Dendritic cell treated with granulocyte-macrophage colony-stimulating factor and Interleukin-4, amounts not matched to agents 40 ng/mL and 50 ng/mL, for 4 days (primary cell): ENCODE data around the gene LRRC8D.

Source experiments
- H3K27ac Mint-ChIP-seq: one replicate; pipeline ENCODE4 v1.8.0; 2022; ENCODE audit warnings: mild to moderate bottlenecking, mixed read lengths
- H3K27me3 Mint-ChIP-seq: one replicate; pipeline ENCODE4 v1.8.0; 2022; ENCODE audit warnings: mild to moderate bottlenecking, mixed read lengths
- H3K36me3 Mint-ChIP-seq: one replicate; pipeline ENCODE4 v1.8.0; 2022; ENCODE audit warnings: low read depth, mixed read lengths
- H3K4me1 Mint-ChIP-seq: one replicate; pipeline ENCODE4 v1.8.0; 2022; ENCODE audit warnings: low read depth, mixed read lengths
- H3K4me3 Mint-ChIP-seq: one replicate; pipeline ENCODE4 v1.8.0; 2022; ENCODE audit warnings: mild to moderate bottlenecking, moderate library complexity, mixed read lengths
- H3K9me3 Mint-ChIP-seq: one replicate; pipeline ENCODE4 v1.8.0; 2022; ENCODE audit warnings: mixed read lengths
- intact Hi-C: fragments of 100-400 bp; cut with micrococcal nuclease; formaldehyde crosslinking; loops from one replicate; pipeline ENCODE4 v1.15.0; 2022

Gene LRRC8D

GRCh38 chr1:89799495-89799894 lies 21.3 kb upstream of the LRRC8D start:
- Mint-ChIP-seq H3K4me1 (peaks cover 20% of the 10 kb centered on the region), H3K4me3 (no peak overlapping the region), H3K27ac (peak overlapping the region; percentile 4), H3K9me3 (no peaks in the 10 kb centered on the region), H3K36me3 (no peaks in the 10 kb centered on the region), H3K27me3 (peaks cover 9% of the 10 kb centered on the region)
- intact Hi-C loops = no loop called here

GRCh38 chr1:89800022-89800655 lies 20.7 kb upstream of the LRRC8D start:
- Mint-ChIP-seq H3K27ac (peak overlapping the region; percentile 4), H3K9me3 (no peaks in the 10 kb centered on the region), H3K27me3 (peaks cover 9% of the 10 kb centered on the region)

GRCh38 chr1:89800718-89801117 lies 20.1 kb upstream of the LRRC8D start:
- no peak overlapping the region for H3K4me3 Mint-ChIP-seq
- intact Hi-C loops = no loop called here
- H3K4me1 Mint-ChIP-seq = peaks cover 20% of the 10 kb centered on the region
- no peak overlapping the region for H3K27ac Mint-ChIP-seq
- H3K27me3 Mint-ChIP-seq = peaks cover 9% of the 10 kb centered on the region
- H3K36me3 Mint-ChIP-seq = no peaks in the 10 kb centered on the region
- H3K9me3 Mint-ChIP-seq = no peaks in the 10 kb centered on the region

More at GRCh38 chr1:89800022-89800655, 20.7 kb upstream of the LRRC8D start:
- Mint-ChIP-seq H3K4me3 (no peak overlapping the region), H3K36me3 (no peaks in the 10 kb centered on the region), H3K4me1 (peaks cover 20% of the 10 kb centered on the region)
- intact Hi-C loops = no loop called here

GRCh38 chr1:89802051-89802450 lies 18.8 kb upstream of the LRRC8D start:
- H3K4me3 Mint-ChIP-seq = no peak overlapping the region
- no peaks in the 10 kb centered on the region for H3K9me3 Mint-ChIP-seq
- peaks cover 9% of the 10 kb centered on the region for H3K27me3 Mint-ChIP-seq
- intact Hi-C loops = no loop called here
- H3K4me1 Mint-ChIP-seq = peaks cover 20% of the 10 kb centered on the region
- no peak overlapping the region for H3K27ac Mint-ChIP-seq
- no peaks in the 10 kb centered on the region for H3K36me3 Mint-ChIP-seq

GRCh38 chr1:89802841-89803240 lies 18.0 kb upstream of the LRRC8D start:
- no peak overlapping the region for H3K4me3 Mint-ChIP-seq
- peaks cover 9% of the 10 kb centered on the region for H3K27me3 Mint-ChIP-seq
- peaks cover 25% of the 10 kb centered on the region for H3K4me1 Mint-ChIP-seq
- H3K9me3 Mint-ChIP-seq = no peaks in the 10 kb centered on the region
- intact Hi-C loops = no loop called here
- no peak overlapping the region for H3K27ac Mint-ChIP-seq
- no peaks in the 10 kb centered on the region for H3K36me3 Mint-ChIP-seq

GRCh38 chr1:89804642-89805237 lies 16.1 kb upstream of the LRRC8D start:
- Mint-ChIP-seq H3K4me1 (peaks cover 20% of the 10 kb centered on the region), H3K27ac (no peak overlapping the region), H3K4me3 (no peak overlapping the region), H3K9me3 (no peaks in the 10 kb centered on the region), H3K27me3 (peaks cover 1% of the 10 kb centered on the region), H3K36me3 (no peaks in the 10 kb centered on the region)
- intact Hi-C loops = loop anchor here (1.0 to 5.0 kb wide), 2 partner anchors 38 to 183 kb away; no protein-coding TSS in a partner anchor

GRCh38 chr1:89806616-89807015 lies 14.2 kb upstream of the LRRC8D start:
- intact Hi-C loops = loop anchor here (5.0 kb wide), 1 partner anchor 36 kb away; no protein-coding TSS in a partner anchor
- Mint-ChIP-seq H3K27me3 (no peaks in the 10 kb centered on the region), H3K4me1 (peaks cover 20% of the 10 kb centered on the region), H3K4me3 (no peak overlapping the region), H3K27ac (no peak overlapping the region), H3K9me3 (no peaks in the 10 kb centered on the region), H3K36me3 (no peaks in the 10 kb centered on the region)

GRCh38 chr1:89807503-89807902 lies 13.3 kb upstream of the LRRC8D start:
- Mint-ChIP-seq H3K4me1 (peaks cover 27% of the 10 kb centered on the region), H3K36me3 (no peaks in the 10 kb centered on the region), H3K27ac (no peak overlapping the region)

GRCh38 chr1:89807983-89808382 lies 12.8 kb upstream of the LRRC8D start:
- peaks cover 32% of the 10 kb centered on the region for H3K4me1 Mint-ChIP-seq
- intact Hi-C loops = loop anchor here (5.0 kb wide), 1 partner anchor 34 kb away; no protein-coding TSS in a partner anchor
- H3K27ac Mint-ChIP-seq = no peak overlapping the region
- no peaks in the 10 kb centered on the region for H3K36me3 Mint-ChIP-seq
- H3K27me3 Mint-ChIP-seq = no peaks in the 10 kb centered on the region
- H3K9me3 Mint-ChIP-seq = no peaks in the 10 kb centered on the region
- no peak overlapping the region for H3K4me3 Mint-ChIP-seq

More at GRCh38 chr1:89807503-89807902, 13.3 kb upstream of the LRRC8D start:
- H3K27me3 Mint-ChIP-seq = no peaks in the 10 kb centered on the region
- intact Hi-C loops = loop anchor here (5.0 kb wide), 1 partner anchor 35 kb away; no protein-coding TSS in a partner anchor
- no peaks in the 10 kb centered on the region for H3K9me3 Mint-ChIP-seq
- H3K4me3 Mint-ChIP-seq = no peak overlapping the region

GRCh38 chr1:89808441-89809117 lies 12.3 kb upstream of the LRRC8D start:
- Mint-ChIP-seq H3K4me1 (peaks cover 35% of the 10 kb centered on the region), H3K27me3 (no peaks in the 10 kb centered on the region), H3K36me3 (no peaks in the 10 kb centered on the region), H3K4me3 (no peak overlapping the region), H3K27ac (no peak overlapping the region), H3K9me3 (no peaks in the 10 kb centered on the region)
- intact Hi-C loops = loop anchor here (5.0 kb wide), 1 partner anchor 34 kb away; no protein-coding TSS in a partner anchor

GRCh38 chr1:89809556-89809955 lies 11.3 kb upstream of the LRRC8D start:
- intact Hi-C loops = loop anchor here (5.0 kb wide), 1 partner anchor 33 kb away; no protein-coding TSS in a partner anchor
- Mint-ChIP-seq H3K4me3 (no peak overlapping the region), H3K36me3 (no peaks in the 10 kb centered on the region), H3K27me3 (no peaks in the 10 kb centered on the region), H3K4me1 (peaks cover 39% of the 10 kb centered on the region), H3K9me3 (no peaks in the 10 kb centered on the region), H3K27ac (no peak overlapping the region)

GRCh38 chr1:89810302-89810701 lies 10.5 kb upstream of the LRRC8D start:
- no peaks in the 10 kb centered on the region for H3K36me3 Mint-ChIP-seq
- H3K9me3 Mint-ChIP-seq = no peaks in the 10 kb centered on the region
- intact Hi-C loops = no loop called here
- peaks cover 47% of the 10 kb centered on the region for H3K4me1 Mint-ChIP-seq
- H3K4me3 Mint-ChIP-seq = no peak overlapping the region
- H3K27ac Mint-ChIP-seq = no peak overlapping the region
- H3K27me3 Mint-ChIP-seq = no peaks in the 10 kb centered on the region

- Mint-ChIP-seq H3K4me3 (no peak overlapping the region), H3K27me3 (no peaks in the 10 kb centered on the region), H3K9me3 (no peaks in the 10 kb centered on the region), H3K27ac (no peak overlapping the region), H3K36me3 (no peaks in the 10 kb centered on the region), H3K4me1 (peaks cover 53% of the 10 kb centered on the region)
- intact Hi-C loops = no loop called here
Observed at GRCh38 chr1:89810880-89811279, 10.0 kb upstream of the LRRC8D start.

- H3K36me3 Mint-ChIP-seq = no peaks in the 10 kb centered on the region
Observed at GRCh38 chr1:89812992-89813391, 7.8 kb upstream of the LRRC8D start.

More at GRCh38 chr1:89812992-89813391, 7.8 kb upstream of the LRRC8D start:
- intact Hi-C loops = no loop called here
- H3K27ac Mint-ChIP-seq = no peak overlapping the region
- H3K27me3 Mint-ChIP-seq = no peaks in the 10 kb centered on the region
- no peak overlapping the region for H3K4me3 Mint-ChIP-seq
- H3K9me3 Mint-ChIP-seq = no peaks in the 10 kb centered on the region
- H3K4me1 Mint-ChIP-seq = peaks cover 51% of the 10 kb centered on the region
